ENCODE data around the gene HSPB6.
A peak's percentile ranks its signal among the peaks of the same experiment; 100 is the strongest.

Gene HSPB6

GRCh38 chr19:35731353-35731752, 25.5 kb downstream of the HSPB6 start:
- no peak overlapping the region for H2BK12ac ChIP-seq (ENCODE audit: low read length)
- H2AFZ ChIP-seq (ENCODE audit: low read length) = no peak overlapping the region
- H2BK5ac ChIP-seq (ENCODE audit: low read length) = no peak overlapping the region
- no peak for DNase-seq (ENCODE audit: low spot score)
- no peak overlapping the region for H3K4me2 ChIP-seq (ENCODE audit: insufficient read depth, low read length, poor library complexity, severe bottlenecking)
- no peaks in the 10 kb centered on the region for H3K4me1 ChIP-seq (ENCODE audit: control insufficient read depth in 2 of 2, insufficient read depth in 1 of 2, low read depth in 1 of 2, low read length in 2 of 2)
- peaks cover 71 to 96% of the 10 kb centered on the region in 2 donors for H3K36me3 ChIP-seq (replicated peaks in 1 of 2; ENCODE audit: control insufficient read depth in 2 of 2, insufficient read depth in 2 of 2, low read length in 2 of 2)
- H3K27me3 ChIP-seq (ENCODE audit: control insufficient read depth in 3 of 3, insufficient read depth in 3 of 3, low read depth in 1 of 3, low read length in 3 of 3) = no peaks in the 10 kb centered on the region
- no peaks in the 10 kb centered on the region for H3K9me3 ChIP-seq (replicated peaks in 1 of 2; ENCODE audit: control insufficient read depth in 2 of 2, insufficient read depth in 1 of 2, low read depth in 1 of 2, low read length in 2 of 2)
- no peak overlapping the region for H4K8ac ChIP-seq (ENCODE audit: low read depth, low read length)
- no peak overlapping the region for H3K27ac ChIP-seq (replicated peaks; ENCODE audit: low read length)
- peaks cover 14% of the 10 kb centered on the region for H3K79me1 ChIP-seq (ENCODE audit: low read depth, low read length)
- H3K4ac ChIP-seq (ENCODE audit: low read length) = no peak overlapping the region
- H3K23ac ChIP-seq (ENCODE audit: low read depth, low read length, poor library complexity) = peak overlapping the region; percentile 31
- no peak overlapping the region for H2BK15ac ChIP-seq (ENCODE audit: low read length)
- no peak overlapping the region for H3K9ac ChIP-seq (ENCODE audit: low read depth, low read length, poor library complexity)
- H3K14ac ChIP-seq (ENCODE audit: low read length) = no peak overlapping the region
- H3K18ac ChIP-seq (ENCODE audit: low read length) = no peak overlapping the region
- no CpG with 5 or more reads among the region's 9 CpGs for WGBS, 2 donors (ENCODE audit: extremely low coverage in 2 of 2, insufficient read length in 2 of 2, insufficient replicate concordance in 1 of 2)
- H2BK120ac ChIP-seq (ENCODE audit: low read depth, low read length) = no peak overlapping the region
- H4K91ac ChIP-seq (ENCODE audit: low read depth, low read length, poor library complexity) = no peak overlapping the region
- no peak overlapping the region for H3K4me3 ChIP-seq (ENCODE audit: low read length in 2 of 2)
- H2AK5ac ChIP-seq (ENCODE audit: low read depth, low read length) = no peak overlapping the region

DNA sequence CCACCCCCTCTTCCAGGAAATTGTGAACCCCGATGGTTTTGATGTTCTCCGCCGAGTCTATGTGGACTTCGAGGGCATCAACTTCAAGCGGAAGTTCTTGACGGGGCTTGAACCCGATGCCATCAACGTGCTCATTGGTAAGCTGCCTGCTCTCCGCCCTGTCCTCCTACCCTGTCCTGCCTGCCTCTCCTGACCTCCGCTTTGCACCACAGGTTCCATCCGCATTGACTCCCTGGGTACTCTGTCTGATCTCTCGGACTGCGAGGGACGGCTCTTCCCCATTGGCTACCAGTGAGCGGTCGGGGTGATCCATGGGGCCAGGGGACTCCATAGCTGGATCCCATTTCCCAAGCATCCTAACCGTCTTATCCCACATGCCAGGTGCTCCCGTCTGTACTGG, 26.5 kb downstream of the HSPB6 start:
- H3K36me3 ChIP-seq (replicated peaks in 1 of 2; ENCODE audit: control insufficient read depth in 2 of 2, insufficient read depth in 2 of 2, low read length in 2 of 2) = peaks cover 77 to 96% of the 10 kb centered on the region in 2 donors
- H2AK5ac ChIP-seq (ENCODE audit: low read depth, low read length) = no peak overlapping the region
- no peak overlapping the region for H2BK120ac ChIP-seq (ENCODE audit: low read depth, low read length)
- H3K14ac ChIP-seq (ENCODE audit: low read length) = no peak overlapping the region
- no peak overlapping the region for H4K91ac ChIP-seq (ENCODE audit: low read depth, low read length, poor library complexity)
- WGBS, 2 donors (ENCODE audit: extremely low coverage in 2 of 2, insufficient read length in 2 of 2, insufficient replicate concordance in 1 of 2) = no CpG with 5 or more reads among the region's 18 CpGs
- no peak overlapping the region for H2AFZ ChIP-seq (ENCODE audit: low read length)
- DNase-seq (ENCODE audit: low spot score) = no peak
- H3K9me3 ChIP-seq (replicated peaks in 1 of 2; ENCODE audit: control insufficient read depth in 2 of 2, insufficient read depth in 1 of 2, low read depth in 1 of 2, low read length in 2 of 2) = no peaks in the 10 kb centered on the region
- H3K4me2 ChIP-seq (ENCODE audit: insufficient read depth, low read length, poor library complexity, severe bottlenecking) = no peak overlapping the region
- H3K4ac ChIP-seq (ENCODE audit: low read length) = no peak overlapping the region
- no peak overlapping the region for H3K27ac ChIP-seq (replicated peaks; ENCODE audit: low read length)
- H4K8ac ChIP-seq (ENCODE audit: low read depth, low read length) = no peak overlapping the region
- H3K27me3 ChIP-seq (ENCODE audit: control insufficient read depth in 3 of 3, insufficient read depth in 3 of 3, low read depth in 1 of 3, low read length in 3 of 3) = no peaks in the 10 kb centered on the region
- H3K23ac ChIP-seq (ENCODE audit: low read depth, low read length, poor library complexity) = peak overlapping the region; percentile 55
- H3K4me1 ChIP-seq (ENCODE audit: control insufficient read depth in 2 of 2, insufficient read depth in 1 of 2, low read depth in 1 of 2, low read length in 2 of 2) = no peaks in the 10 kb centered on the region
- H3K79me1 ChIP-seq (ENCODE audit: low read depth, low read length) = peaks cover 14% of the 10 kb centered on the region
- no peak overlapping the region for H3K9ac ChIP-seq (ENCODE audit: low read depth, low read length, poor library complexity)
- no peak overlapping the region for H2BK15ac ChIP-seq (ENCODE audit: low read length)
- H3K18ac ChIP-seq (ENCODE audit: low read length) = no peak overlapping the region
- no peak overlapping the region for H2BK5ac ChIP-seq (ENCODE audit: low read length)
- H3K4me3 ChIP-seq (ENCODE audit: low read length in 2 of 2) = no peak overlapping the region
- no peak overlapping the region for H2BK12ac ChIP-seq (ENCODE audit: low read length)

GRCh38 chr19:35729763-35730162, 27.1 kb downstream of the HSPB6 start:
- Histone ChIP-seq H2BK12ac (ENCODE audit: low read length) (no peak overlapping the region), H3K9ac (ENCODE audit: low read depth, low read length, poor library complexity) (no peak overlapping the region), H3K4ac (ENCODE audit: low read length) (no peak overlapping the region), H2BK5ac (ENCODE audit: low read length) (no peak overlapping the region), H2AK5ac (ENCODE audit: low read depth, low read length) (no peak overlapping the region), H4K8ac (ENCODE audit: low read depth, low read length) (peak overlapping the region; percentile 17), H3K79me1 (ENCODE audit: low read depth, low read length) (peaks cover 14% of the 10 kb centered on the region), H3K14ac (ENCODE audit: low read length) (no peak overlapping the region), H3K27ac (replicated peaks; ENCODE audit: low read length) (no peak overlapping the region), H3K4me3 (ENCODE audit: low read length in 2 of 2) (no peak overlapping the region), H3K9me3 (replicated peaks in 1 of 2; ENCODE audit: control insufficient read depth in 2 of 2, insufficient read depth in 1 of 2, low read depth in 1 of 2, low read length in 2 of 2) (no peaks in the 10 kb centered on the region), H4K91ac (ENCODE audit: low read depth, low read length, poor library complexity) (no peak overlapping the region), H3K4me1 (ENCODE audit: control insufficient read depth in 2 of 2, insufficient read depth in 1 of 2, low read depth in 1 of 2, low read length in 2 of 2) (no peaks in the 10 kb centered on the region), H3K23ac (ENCODE audit: low read depth, low read length, poor library complexity) (no peak overlapping the region), H2BK120ac (ENCODE audit: low read depth, low read length) (no peak overlapping the region), H3K4me2 (ENCODE audit: insufficient read depth, low read length, poor library complexity, severe bottlenecking) (no peak overlapping the region), H2BK15ac (ENCODE audit: low read length) (no peak overlapping the region), H3K36me3 (replicated peaks in 1 of 2; ENCODE audit: control insufficient read depth in 2 of 2, insufficient read depth in 2 of 2, low read length in 2 of 2) (peaks cover 79 to 96% of the 10 kb centered on the region in 2 donors), H2AFZ (ENCODE audit: low read length) (no peak overlapping the region), H3K18ac (ENCODE audit: low read length) (no peak overlapping the region), H3K27me3 (ENCODE audit: control insufficient read depth in 3 of 3, insufficient read depth in 3 of 3, low read depth in 1 of 3, low read length in 3 of 3) (no peaks in the 10 kb centered on the region)
- WGBS, 2 donors (ENCODE audit: extremely low coverage in 2 of 2, insufficient read length in 2 of 2, insufficient replicate concordance in 1 of 2) = no CpG with 5 or more reads among the region's 11 CpGs
- no peak for DNase-seq (ENCODE audit: low spot score)

DNA sequence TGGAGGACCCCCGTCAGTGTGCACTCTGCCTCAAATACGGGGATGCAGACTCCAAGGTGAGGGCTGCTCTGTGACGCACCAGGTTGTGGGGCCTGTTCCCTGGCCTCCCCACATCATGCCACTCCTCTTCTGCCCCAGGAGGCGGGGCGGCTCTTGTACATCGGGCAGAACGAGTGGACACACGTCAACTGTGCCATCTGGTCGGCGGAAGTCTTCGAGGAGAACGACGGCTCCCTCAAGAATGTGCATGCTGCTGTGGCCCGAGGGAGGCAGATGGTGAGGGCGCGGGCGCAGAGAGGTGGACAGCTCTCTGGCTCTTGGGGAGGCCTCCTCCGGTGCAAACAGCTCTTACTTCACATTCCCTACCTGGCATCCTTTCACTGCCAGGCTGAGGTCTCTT, 27.8 kb downstream of the HSPB6 start:
- no peaks in the 10 kb centered on the region for H3K4me1 ChIP-seq (ENCODE audit: control insufficient read depth in 2 of 2, insufficient read depth in 1 of 2, low read depth in 1 of 2, low read length in 2 of 2)
- no peak overlapping the region for H2BK5ac ChIP-seq (ENCODE audit: low read length)
- no peak overlapping the region for H3K4ac ChIP-seq (ENCODE audit: low read length)
- no peak overlapping the region for H4K91ac ChIP-seq (ENCODE audit: low read depth, low read length, poor library complexity)
- H3K9me3 ChIP-seq (replicated peaks in 1 of 2; ENCODE audit: control insufficient read depth in 2 of 2, insufficient read depth in 1 of 2, low read depth in 1 of 2, low read length in 2 of 2) = no peaks in the 10 kb centered on the region
- peaks cover 80 to 96% of the 10 kb centered on the region in 2 donors for H3K36me3 ChIP-seq (replicated peaks in 1 of 2; ENCODE audit: control insufficient read depth in 2 of 2, insufficient read depth in 2 of 2, low read length in 2 of 2)
- no peak overlapping the region for H3K4me3 ChIP-seq (ENCODE audit: low read length in 2 of 2)
- no CpG with 5 or more reads among the region's 18 CpGs for WGBS, 2 donors (ENCODE audit: extremely low coverage in 2 of 2, insufficient read length in 2 of 2, insufficient replicate concordance in 1 of 2)
- no peaks in the 10 kb centered on the region for H3K27me3 ChIP-seq (ENCODE audit: control insufficient read depth in 3 of 3, insufficient read depth in 3 of 3, low read depth in 1 of 3, low read length in 3 of 3)
- H2BK120ac ChIP-seq (ENCODE audit: low read depth, low read length) = no peak overlapping the region
- H2BK15ac ChIP-seq (ENCODE audit: low read length) = no peak overlapping the region
- no peak for DNase-seq (ENCODE audit: low spot score)
- H2AK5ac ChIP-seq (ENCODE audit: low read depth, low read length) = no peak overlapping the region
- peak overlapping the region; percentile 21 for H3K9ac ChIP-seq (ENCODE audit: low read depth, low read length, poor library complexity)
- H2BK12ac ChIP-seq (ENCODE audit: low read length) = no peak overlapping the region
- H3K4me2 ChIP-seq (ENCODE audit: insufficient read depth, low read length, poor library complexity, severe bottlenecking) = no peak overlapping the region
- H2AFZ ChIP-seq (ENCODE audit: low read length) = no peak overlapping the region
- H3K27ac ChIP-seq (replicated peaks; ENCODE audit: low read length) = no peak overlapping the region
- no peak overlapping the region for H3K18ac ChIP-seq (ENCODE audit: low read length)
- no peak overlapping the region for H3K23ac ChIP-seq (ENCODE audit: low read depth, low read length, poor library complexity)
- H3K14ac ChIP-seq (ENCODE audit: low read length) = no peak overlapping the region
- peaks cover 11% of the 10 kb centered on the region for H3K79me1 ChIP-seq (ENCODE audit: low read depth, low read length)
- peak overlapping the region; percentile 82 for H4K8ac ChIP-seq (ENCODE audit: low read depth, low read length)

Measured in neuronal stem cell (in vitro differentiated cells).